Measurements from ENCODE around the gene CXCR1.

Gene CXCR1

GRCh38 chr2:218168016-218168415 is 1.3 kb upstream of the CXCR1 start:
- H3K27ac ChIP-seq: peak overlapping the region; percentile 24
- DNase-seq (ENCODE audit: low read depth, low spot score): peak; percentile 14

GRCh38 chr2:218162814-218163213 is 3.9 kb downstream of the CXCR1 start:
- H3K27ac ChIP-seq: no peak overlapping the region
- DNase-seq (ENCODE audit: low read depth, low spot score): no peak

- DNase-seq (ENCODE audit: low read depth, low spot score): no peak
- H3K27ac ChIP-seq: no peak overlapping the region
Measured at GRCh38 chr2:218161644-218162043, 5.1 kb downstream of the CXCR1 start.

- no peak for DNase-seq (ENCODE audit: low read depth, low spot score)
- no peak overlapping the region for H3K27ac ChIP-seq
Measured at GRCh38 chr2:218155953-218156479, 10.7 kb downstream of the CXCR1 start.

- H3K27ac ChIP-seq: peak overlapping the region; percentile 12
- peak; percentile 53 for DNase-seq (ENCODE audit: low read depth, low spot score)
Measured at GRCh38 chr2:218152777-218153176, 14.0 kb downstream of the CXCR1 start.

GRCh38 chr2:218152172-218152571 is 14.6 kb downstream of the CXCR1 start:
- no peak for DNase-seq (ENCODE audit: low read depth, low spot score)
- peak overlapping the region; percentile 12 for H3K27ac ChIP-seq

- H3K27ac ChIP-seq: no peak overlapping the region
- no peak for DNase-seq (ENCODE audit: low read depth, low spot score)
Measured at GRCh38 chr2:218149848-218150440, 16.8 kb downstream of the CXCR1 start.

- no peak for DNase-seq (ENCODE audit: low read depth, low spot score)
Measured at GRCh38 chr2:218149098-218149497, 17.7 kb downstream of the CXCR1 start.

GRCh38 chr2:218146056-218146455 is 20.7 kb downstream of the CXCR1 start:
- no peak for DNase-seq (ENCODE audit: low read depth, low spot score)
- H3K27ac ChIP-seq: no peak overlapping the region

More at GRCh38 chr2:218149098-218149497, 17.7 kb downstream of the CXCR1 start:
- no peak overlapping the region for H3K27ac ChIP-seq

GRCh38 chr2:218145124-218145523 is 21.6 kb downstream of the CXCR1 start:
- DNase-seq (ENCODE audit: low read depth, low spot score): no peak

GRCh38 chr2:218138047-218138446 is 28.7 kb downstream of the CXCR1 start:
- H3K27ac ChIP-seq: no peak overlapping the region
- peak; percentile 20 for DNase-seq (ENCODE audit: low read depth, low spot score)

More at GRCh38 chr2:218145124-218145523, 21.6 kb downstream of the CXCR1 start:
- no peak overlapping the region for H3K27ac ChIP-seq

- H3K27ac ChIP-seq: no peak overlapping the region
Measured at GRCh38 chr2:218137514-218137913, 29.2 kb downstream of the CXCR1 start.

GRCh38 chr2:218130822-218131221 is 35.9 kb downstream of the CXCR1 start:
- H3K27ac ChIP-seq: no peak overlapping the region
- no peak for DNase-seq (ENCODE audit: low read depth, low spot score)

More at GRCh38 chr2:218137514-218137913, 29.2 kb downstream of the CXCR1 start:
- no peak for DNase-seq (ENCODE audit: low read depth, low spot score)

- no peak overlapping the region for H3K27ac ChIP-seq
Measured at GRCh38 chr2:218130377-218130776, 36.4 kb downstream of the CXCR1 start.

GRCh38 chr2:218129458-218130135 is 37.2 kb downstream of the CXCR1 start:
- DNase-seq (ENCODE audit: low read depth, low spot score): no peak
- H3K27ac ChIP-seq: no peak overlapping the region

More at GRCh38 chr2:218130377-218130776, 36.4 kb downstream of the CXCR1 start:
- no peak for DNase-seq (ENCODE audit: low read depth, low spot score)

GRCh38 chr2:218128781-218129457 is 37.8 kb downstream of the CXCR1 start:
- no peak overlapping the region for H3K27ac ChIP-seq
- DNase-seq (ENCODE audit: low read depth, low spot score): no peak

- DNase-seq (ENCODE audit: low read depth, low spot score): no peak
- no peak overlapping the region for H3K27ac ChIP-seq
Measured at GRCh38 chr2:218127929-218128455, 38.8 kb downstream of the CXCR1 start.

- no peak within 1 kb of the TSS for H3K27ac ChIP-seq
- DNase-seq (ENCODE audit: low read depth, low spot score): no peak
Measured at GRCh38 chr2:218125626-218126080, 41.1 kb downstream of the CXCR1 start, which contains the start of gene CXCR2. CXCR2 (plus strand) TSS chr2:218126028; CDS start chr2:218134802, 8,774 bp downstream.

- H3K27ac ChIP-seq: no peak overlapping the region
- no peak for DNase-seq (ENCODE audit: low read depth, low spot score)
Measured at GRCh38 chr2:218125095-218125494, 41.7 kb downstream of the CXCR1 start.

GRCh38 chr2:218123986-218124385 is 42.8 kb downstream of the CXCR1 start:
- no peak for DNase-seq (ENCODE audit: low read depth, low spot score)
- no peak overlapping the region for H3K27ac ChIP-seq

All from epithelial cell of prostate (primary cell).